Upper lobe of left lung (tissue), 4 donors: Measurements from ENCODE around the gene COL8A1.

Experiments used
- EP300 ChIP-seq, 4 donors: sonication (generic); formaldehyde crosslinking; IDR thresholded peaks; one replicate each; pipeline ENCODE4 v1.5.1; 2017; ENCODE audit warnings: antibody characterized with exemption in 4 of 4, control low read depth in 2 of 4
- POLR2A ChIP-seq, 4 donors: fragments of 450-650 bp; IDR thresholded peaks; one replicate each; pipeline ENCODE4 v1.5.1; 2016 to 2017; ENCODE audit warnings: antibody characterized with exemption in 4 of 4, mild to moderate bottlenecking in 2 of 4
- POLR2AphosphoS5 ChIP-seq, 2 donors: sonication (generic); formaldehyde crosslinking; IDR thresholded peaks; one replicate each; pipeline ENCODE4 v1.5.1; 2017; ENCODE audit warnings: antibody characterized with exemption in 2 of 2
- TF ChIP-seq, protein P1 (sequence below), 6 experiments: fragments of 450-650 bp in 4 of 6; fragments of 200-600 bp in 2 of 6; sonication (generic) in 2 of 6; IDR thresholded peaks; one replicate each; pipeline ENCODE4 v1.5.1; 2016 to 2019; ENCODE audit warnings: antibody characterized with exemption in 6 of 6

DNA sequence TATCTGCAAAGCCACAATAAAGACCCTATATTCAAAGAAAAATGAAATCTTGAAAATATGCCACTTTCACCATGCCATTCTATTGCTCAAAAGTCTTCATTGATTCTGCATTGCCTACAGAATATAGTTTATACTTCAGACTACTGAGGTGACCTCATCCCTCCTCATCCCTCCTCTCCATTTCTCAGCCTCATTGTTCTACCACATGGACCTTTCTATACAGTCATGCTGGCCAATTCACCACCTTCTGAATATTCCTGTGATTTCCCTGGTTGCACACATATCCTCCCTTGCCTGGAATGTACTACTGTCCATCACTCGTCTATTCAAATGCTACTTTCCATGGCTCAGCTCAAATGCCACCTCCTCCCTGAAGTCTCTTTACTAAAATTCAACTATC lies 3.5 kb upstream of the COL8A1 start:
- TF ChIP-seq, protein P1, sequence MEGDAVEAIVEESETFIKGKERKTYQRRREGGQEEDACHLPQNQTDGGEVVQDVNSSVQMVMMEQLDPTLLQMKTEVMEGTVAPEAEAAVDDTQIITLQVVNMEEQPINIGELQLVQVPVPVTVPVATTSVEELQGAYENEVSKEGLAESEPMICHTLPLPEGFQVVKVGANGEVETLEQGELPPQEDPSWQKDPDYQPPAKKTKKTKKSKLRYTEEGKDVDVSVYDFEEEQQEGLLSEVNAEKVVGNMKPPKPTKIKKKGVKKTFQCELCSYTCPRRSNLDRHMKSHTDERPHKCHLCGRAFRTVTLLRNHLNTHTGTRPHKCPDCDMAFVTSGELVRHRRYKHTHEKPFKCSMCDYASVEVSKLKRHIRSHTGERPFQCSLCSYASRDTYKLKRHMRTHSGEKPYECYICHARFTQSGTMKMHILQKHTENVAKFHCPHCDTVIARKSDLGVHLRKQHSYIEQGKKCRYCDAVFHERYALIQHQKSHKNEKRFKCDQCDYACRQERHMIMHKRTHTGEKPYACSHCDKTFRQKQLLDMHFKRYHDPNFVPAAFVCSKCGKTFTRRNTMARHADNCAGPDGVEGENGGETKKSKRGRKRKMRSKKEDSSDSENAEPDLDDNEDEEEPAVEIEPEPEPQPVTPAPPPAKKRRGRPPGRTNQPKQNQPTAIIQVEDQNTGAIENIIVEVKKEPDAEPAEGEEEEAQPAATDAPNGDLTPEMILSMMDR (IDR thresholded peaks at IDR 0.05): no peak
- TF ChIP-seq POLR2AphosphoS5 (IDR thresholded peaks at IDR 0.05): no peak
- TF ChIP-seq POLR2A (IDR thresholded peaks at IDR 0.05): no peak
- TF ChIP-seq EP300 (IDR thresholded peaks at IDR 0.05): no peak
